Measurements from ENCODE around the gene PHLDB3. TPM values are rescaled to one million over a fixed set of nuclear protein-coding genes. Genes with fewer than 3 reads are reported as not detected.

Gene PHLDB3
- total and polyA plus RNA-seq, 2 of the 13 experiments (the other 11 are each of a cell fraction or from before 2014, with no cell fraction given), result 11.3 to 14.5 TPM

GRCh38 chr19:43526884-43527859, 22.6 kb upstream of the PHLDB3 start, which contains the start of gene ETHE1 (continued):
- TF ChIP-seq SCMH1 (CRISPR knock-in tag; IDR thresholded peaks at IDR 0.05; ENCODE audit: borderline replicate concordance), result no peak
- peak; percentile 29; the same call in 1 of the 2 replicates for TF ChIP-seq ZNF574 (CRISPR knock-in tag; IDR thresholded peaks at IDR 0.05)
- peak; percentile 60; the same call in 1 of the 2 replicates for TF ChIP-seq ZNF768 (CRISPR knock-in tag; IDR thresholded peaks at IDR 0.05)
- TF ChIP-seq KMT2A (CRISPR knock-in tag; IDR thresholded peaks at IDR 0.05), result peak; percentile 76
- no peak for TF ChIP-seq HOXD1 (CRISPR knock-in tag; IDR thresholded peaks at IDR 0.05)
- TF ChIP-seq ZNF598 (CRISPR knock-in tag; IDR thresholded peaks at IDR 0.05; ENCODE audit: borderline replicate concordance), result no peak
- peak; percentile 95 for TF ChIP-seq KDM2A (CRISPR knock-in tag; IDR thresholded peaks at IDR 0.05; ENCODE audit: borderline replicate concordance, low read depth)
- no peak for TF ChIP-seq ZNF639 (CRISPR knock-in tag; conservative IDR thresholded peaks at IDR 0.05)
- peak; percentile 60; the same call in 1 of the 3 replicates for TF ChIP-seq MXI1 (IDR thresholded peaks at IDR 0.05; ENCODE audit: borderline replicate concordance, low read depth, low read length)
- no peak for TF ChIP-seq KLF13 (CRISPR knock-in tag; IDR thresholded peaks at IDR 0.05)
- 0 out of 2 replicates have a peak, but pooled peaks have one; percentile 59 for TF ChIP-seq ZNF605 (CRISPR knock-in tag; IDR thresholded peaks at IDR 0.05)
- no peak for TF ChIP-seq ELK4 (CRISPR knock-in tag; IDR thresholded peaks at IDR 0.05; ENCODE audit: borderline replicate concordance)
- TF ChIP-seq XBP1 (CRISPR knock-in tag; IDR thresholded peaks at IDR 0.05), result no peak
- no peak for TF ChIP-seq MYNN (CRISPR knock-in tag; IDR thresholded peaks at IDR 0.05; ENCODE audit: low read depth)
- TF ChIP-seq GATAD1 (CRISPR knock-in tag; IDR thresholded peaks at IDR 0.05), result peak; percentile 45; the same call in 1 of the 2 replicates
- no peak for TF ChIP-seq CEBPG (CRISPR knock-in tag; IDR thresholded peaks at IDR 0.05)
- TF ChIP-seq SALL1 (CRISPR knock-in tag; IDR thresholded peaks at IDR 0.05), result peak; percentile 77
- TF ChIP-seq NR2F1 (CRISPR knock-in tag; IDR thresholded peaks at IDR 0.05), result no peak
- no peak for TF ChIP-seq ZNF891 (CRISPR knock-in tag; IDR thresholded peaks at IDR 0.05)
- TF ChIP-seq EED (CRISPR knock-in tag; IDR thresholded peaks at IDR 0.05), result peak; percentile 29; the same call in 1 of the 2 replicates
- no peak for TF ChIP-seq KAT7 (CRISPR knock-in tag; IDR thresholded peaks at IDR 0.05; ENCODE audit: borderline replicate concordance)
- peak; percentile 52 for TF ChIP-seq PHF20 (CRISPR knock-in tag; IDR thresholded peaks at IDR 0.05)
- TF ChIP-seq ZNF432 (CRISPR knock-in tag; IDR thresholded peaks at IDR 0.05; ENCODE audit: borderline replicate concordance), result no peak
- peak; percentile 65; the same call in 1 of the 2 replicates for TF ChIP-seq ZNF563 (CRISPR knock-in tag; IDR thresholded peaks at IDR 0.05)
- peak; percentile 26; the same call in 1 of the 2 replicates for TF ChIP-seq SOX5 (CRISPR knock-in tag; IDR thresholded peaks at IDR 0.05; ENCODE audit: borderline replicate concordance)
- TF ChIP-seq RBM39 (IDR thresholded peaks at IDR 0.05; ENCODE audit: low read depth, low read length, poor library complexity, severe bottlenecking), result peak; percentile 28
